GM19023 (cell line): ENCODE data around the gene SELL.
"Not testable (repeated sequence)": the region's sequence is repeated elsewhere in the genome, so short reads cannot be mapped to it uniquely, and the experiment has no call there.

Source experiments
- ATAC-seq: cut with Tn5 transposase; IDR thresholded peaks from one replicate; pipeline ENCODE4 v1.9.1; 2021; ENCODE audit warnings: mild to moderate bottlenecking, moderate library complexity; ENCODE audit not compliant: unreplicated experiment

SELL gene

GRCh38 chr1:169707912-169708604 is 3.4 kb downstream of the SELL start:
- no peak for ATAC-seq

- ATAC-seq: no peak
Observed at GRCh38 chr1:169704797-169705196, 6.6 kb downstream of the SELL start.

DNA sequence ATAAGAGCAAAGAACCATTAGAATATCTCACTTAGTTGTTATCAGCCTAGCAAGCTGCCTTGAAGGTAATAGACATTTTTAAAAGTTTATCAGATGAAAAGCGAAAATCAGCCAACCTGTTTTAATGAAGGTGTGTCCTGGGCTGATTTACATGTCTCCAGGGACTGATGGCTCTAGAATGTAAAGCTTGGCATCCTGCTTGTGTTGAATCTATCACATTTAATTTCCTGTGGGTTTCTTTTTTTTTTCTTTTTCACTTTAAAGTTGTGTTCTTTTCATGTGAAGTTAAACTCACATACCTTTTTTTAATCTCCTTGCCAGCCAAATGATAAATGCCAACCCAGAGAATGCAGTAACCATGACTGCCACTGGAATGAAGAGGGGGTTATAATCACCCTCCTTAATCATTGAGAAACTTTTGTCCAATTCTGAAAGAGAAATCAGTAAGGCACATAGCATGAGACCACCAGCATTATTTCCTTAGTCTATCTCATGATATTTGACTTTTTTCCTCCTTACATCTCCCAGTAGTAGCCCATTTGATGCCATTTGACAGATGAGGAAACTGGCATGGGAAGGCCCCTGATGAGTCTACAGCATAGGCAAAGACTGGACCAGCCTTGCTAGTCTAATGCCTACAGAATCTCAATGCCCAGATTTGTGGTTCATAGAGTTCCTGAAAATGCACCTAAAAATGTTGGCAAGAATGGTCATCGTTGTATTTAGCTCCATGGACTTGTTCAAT is 10.0 kb downstream of the SELL start:
- ATAC-seq: no peak

- ATAC-seq: no peak
Observed at GRCh38 chr1:169699707-169700106, 11.7 kb downstream of the SELL start.

GRCh38 chr1:169698976-169699375 is 12.4 kb downstream of the SELL start:
- no peak for ATAC-seq

DNA sequence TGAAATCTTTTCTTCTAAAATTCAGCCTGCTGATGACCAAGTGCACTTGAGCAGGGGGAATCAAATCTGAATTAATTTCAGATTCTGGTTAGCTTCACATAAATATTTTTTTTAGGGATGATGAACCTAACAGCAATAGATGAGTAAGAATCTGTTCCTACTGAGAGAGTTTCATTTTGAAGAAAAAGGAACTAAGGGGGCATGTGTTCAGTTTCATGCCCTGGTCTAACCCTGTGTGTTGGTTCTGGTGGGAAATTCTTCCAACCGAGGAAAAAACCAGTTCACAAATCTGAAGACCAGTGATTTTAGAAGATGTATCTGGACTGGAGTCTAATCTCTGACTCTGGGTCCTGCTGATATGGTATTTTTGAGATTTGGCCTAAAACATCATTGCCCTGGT is 13.7 kb downstream of the SELL start:
- no peak for ATAC-seq

- no peak for ATAC-seq
Observed at GRCh38 chr1:169696273-169697100, 14.9 kb downstream of the SELL start.

GRCh38 chr1:169694304-169695075 is 16.9 kb downstream of the SELL start:
- no peak for ATAC-seq

DNA sequence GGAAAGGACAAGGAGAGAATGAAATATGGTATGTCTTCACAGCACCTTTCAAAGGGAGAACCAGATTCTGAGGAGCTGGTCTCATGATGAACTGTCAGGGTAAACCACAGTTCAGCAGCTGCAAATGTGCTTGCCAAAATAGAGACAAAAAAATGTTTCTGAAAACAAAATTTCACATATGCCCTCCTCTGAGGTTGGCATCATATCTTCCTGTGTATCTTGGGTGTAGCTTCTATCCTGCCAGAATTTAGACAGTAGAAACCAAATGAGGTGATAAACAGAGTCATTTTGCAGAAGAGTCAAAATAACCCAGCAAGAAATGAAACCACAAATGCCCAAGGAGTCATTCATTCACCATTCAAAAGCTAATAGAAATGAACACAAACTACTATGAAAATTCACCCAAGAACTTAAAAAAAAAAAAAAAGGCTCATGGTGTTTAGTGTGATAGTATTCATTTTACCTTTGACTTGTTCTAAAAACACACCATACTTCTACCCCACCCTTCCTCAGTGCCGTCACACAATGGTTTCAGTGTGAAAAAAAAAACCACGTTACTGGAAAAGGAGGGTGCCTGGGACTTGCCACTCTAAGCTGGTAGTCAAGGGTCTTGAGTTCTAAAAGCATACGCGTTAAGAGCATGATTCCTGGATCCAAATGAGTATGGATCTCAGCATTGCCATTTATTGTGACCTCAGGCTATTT is 18.5 kb downstream of the SELL start:
- no peak for ATAC-seq

DNA sequence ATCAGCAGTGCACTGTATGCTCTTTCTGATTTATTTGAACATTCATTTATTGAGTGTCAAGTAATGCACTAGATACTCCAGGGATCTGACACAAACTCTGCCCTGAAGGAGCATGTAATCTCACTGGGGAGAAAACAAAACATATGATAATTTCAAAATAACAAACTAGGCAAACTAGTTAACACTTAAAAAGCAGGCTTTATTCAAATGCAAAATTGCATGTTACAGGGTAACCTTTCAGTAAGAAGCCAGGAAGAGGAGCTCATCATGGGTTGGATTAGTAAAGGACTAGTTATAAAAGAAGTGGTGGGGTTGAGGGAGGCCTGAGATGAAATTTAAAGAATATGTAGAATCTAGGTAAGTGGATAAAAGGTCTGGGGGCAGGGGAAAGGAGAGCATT is 20.9 kb downstream of the SELL start:
- no peak for ATAC-seq

DNA sequence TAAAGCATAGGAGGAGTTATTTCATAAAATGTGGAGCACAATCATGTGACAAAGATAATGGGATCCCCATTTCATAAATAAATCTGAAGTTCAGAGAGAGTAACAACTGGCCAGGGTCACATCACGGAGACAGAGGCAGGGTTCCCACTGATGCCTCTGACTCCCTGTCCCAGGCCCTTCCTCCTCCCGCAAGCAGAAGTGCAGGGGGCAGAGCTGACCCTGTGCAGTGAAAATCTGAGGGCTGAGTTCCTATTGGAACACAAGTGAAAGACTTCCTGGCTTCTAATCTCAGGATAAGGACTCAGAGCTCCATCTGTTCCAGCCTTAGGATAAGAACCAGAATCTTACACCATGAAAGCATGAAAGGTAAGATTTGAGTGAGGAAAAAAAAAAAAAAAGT is 22.0 kb downstream of the SELL start:
- ATAC-seq: no peak

GRCh38 chr1:169688377-169688776 is 23.0 kb downstream of the SELL start:
- not testable (repeated sequence) for ATAC-seq

DNA sequence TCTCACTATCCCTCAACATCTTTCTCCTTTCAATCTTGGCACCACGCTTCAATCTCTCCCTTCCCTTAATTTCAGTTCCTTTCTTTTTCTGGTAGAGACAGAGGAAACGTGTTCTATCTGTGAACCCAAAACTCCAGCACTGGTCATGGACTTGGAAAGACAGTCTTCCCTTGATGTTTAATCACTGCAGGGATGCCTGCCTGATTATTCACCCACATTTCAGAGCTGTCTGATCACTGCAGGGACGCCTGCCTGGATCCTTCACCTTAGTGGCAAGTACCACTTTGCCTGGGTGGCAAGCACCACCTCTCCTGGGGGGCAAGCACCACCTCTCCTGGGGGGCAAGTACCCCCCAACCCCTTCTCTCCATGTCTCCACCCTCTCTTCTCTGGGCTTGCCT is 27.8 kb downstream of the SELL start:
- ATAC-seq: no peak

DNA sequence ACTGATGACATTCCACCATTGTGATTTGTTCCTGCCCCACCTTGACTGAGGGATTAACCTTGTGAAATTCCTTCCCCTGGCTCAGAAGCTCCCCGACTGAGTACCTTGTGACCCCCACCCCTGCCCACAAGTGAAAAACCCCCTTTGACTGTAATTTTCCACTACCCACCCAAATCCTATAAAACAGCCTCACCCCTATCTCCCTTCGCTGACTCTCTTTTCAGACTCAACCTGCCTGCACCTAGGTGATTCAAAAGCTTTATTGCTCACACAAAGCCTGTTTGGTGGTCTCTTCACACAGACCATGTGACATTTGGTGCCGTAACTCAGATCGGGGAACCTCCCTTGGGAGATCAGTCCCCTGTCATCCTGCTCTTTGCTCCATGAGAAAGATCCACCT is 28.3 kb downstream of the SELL start:
- not testable (repeated sequence) for ATAC-seq

DNA sequence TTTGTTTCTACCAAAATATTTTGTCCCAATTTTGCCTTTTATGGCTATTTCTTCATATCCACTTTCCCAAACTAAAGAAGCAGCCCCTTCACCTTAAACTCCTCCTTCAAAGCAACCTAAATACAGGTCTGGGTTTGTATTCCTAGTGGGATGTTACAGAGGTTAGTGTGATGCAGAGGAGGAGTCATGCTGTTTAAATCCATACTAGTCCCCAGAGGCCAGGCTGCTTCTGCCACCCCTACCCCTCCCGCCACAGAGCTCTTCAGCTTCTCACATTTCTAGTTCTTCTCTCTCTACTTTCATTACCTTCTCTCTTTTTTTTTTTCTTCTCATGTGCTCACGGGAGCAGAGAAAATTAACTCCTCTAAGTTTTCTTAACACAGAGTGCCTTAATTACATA is 29.3 kb downstream of the SELL start:
- ATAC-seq: no peak

DNA sequence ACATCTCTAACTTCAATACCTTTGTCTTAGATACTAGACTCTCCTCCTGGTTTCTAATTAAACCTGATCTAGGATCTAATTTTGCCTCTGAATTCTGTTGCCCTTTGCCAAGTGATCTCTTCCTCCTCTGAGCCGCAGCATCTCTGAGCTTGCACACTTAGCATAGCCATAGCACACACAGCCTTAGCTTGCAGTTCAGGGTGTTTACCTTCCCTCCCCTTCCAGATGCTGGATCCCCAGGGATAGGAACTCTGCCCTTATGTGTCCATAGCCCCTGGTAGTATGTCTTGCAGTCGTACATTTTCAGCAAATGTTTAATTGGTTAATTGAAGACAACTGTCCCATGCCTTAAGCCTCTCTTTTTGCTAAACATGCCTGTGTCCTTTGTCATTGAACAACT is 30.3 kb downstream of the SELL start:
- ATAC-seq: peak; percentile 36

DNA sequence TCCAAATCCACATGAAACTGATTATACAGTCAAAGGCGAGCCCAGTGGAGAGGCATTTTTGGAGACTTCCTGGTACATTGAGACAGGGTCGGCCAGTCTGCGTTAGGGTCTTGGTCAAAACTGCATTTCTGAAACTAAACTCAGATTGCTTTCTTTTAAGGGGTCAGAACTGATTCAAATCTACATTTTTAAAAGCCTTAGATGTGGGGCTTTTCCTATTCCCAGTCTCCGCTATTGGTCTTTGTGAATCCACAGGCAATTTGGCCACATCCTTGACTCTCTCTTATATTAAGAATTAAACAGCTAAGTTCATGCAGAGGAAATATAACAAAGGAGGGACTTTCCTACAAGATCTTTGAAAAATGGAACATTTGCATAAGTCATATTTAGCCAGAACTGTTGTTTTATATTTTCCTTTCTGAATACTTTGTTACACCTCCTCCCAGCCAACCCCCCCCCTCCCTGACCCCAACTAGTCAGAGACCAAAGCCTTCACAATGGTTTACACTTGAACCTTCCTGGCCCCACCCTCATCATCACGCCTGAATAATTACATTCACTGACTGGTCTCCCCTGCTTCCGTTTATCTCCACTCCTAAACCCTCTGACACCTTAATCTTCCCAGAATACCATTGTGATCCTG is 30.9 kb downstream of the SELL start:
- ATAC-seq: peak; percentile 71

DNA sequence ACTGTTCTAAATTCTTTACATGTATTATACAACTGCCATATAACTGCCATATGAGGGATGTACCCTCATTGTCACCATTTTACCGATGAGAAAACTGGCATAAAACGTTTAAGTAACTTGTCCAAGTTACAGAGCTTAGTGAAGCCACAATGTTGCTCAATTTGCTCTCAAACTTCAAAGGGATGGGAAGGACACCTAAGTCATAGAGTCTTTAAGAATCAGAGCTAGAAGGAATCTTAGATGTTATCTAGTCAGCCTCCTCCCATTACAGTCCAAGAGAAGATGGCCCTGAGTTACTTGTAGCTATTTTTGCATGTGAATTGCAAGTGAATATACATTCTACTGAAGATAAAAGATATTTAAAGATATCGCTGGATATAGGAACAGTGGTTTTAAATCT is 31.7 kb downstream of the SELL start:
- no peak for ATAC-seq

- ATAC-seq: no peak
Observed at GRCh38 chr1:169676001-169676400, 35.4 kb downstream of the SELL start.

- no peak for ATAC-seq
Observed at GRCh38 chr1:169670836-169671235, 40.6 kb downstream of the SELL start.
